GM12891 (cell line): Measurements from ENCODE around the gene SHB.

Source experiments
- PAX5 ChIP-seq: IDR thresholded peaks from 2 replicates; pipeline ENCODE4 v1.6.1; 2011; ENCODE audit warnings: low read length, moderate library complexity, mild to moderate bottlenecking; ENCODE audit not compliant: insufficient read depth, severe bottlenecking
- POLR2A ChIP-seq: IDR thresholded peaks from 2 replicates; pipeline ENCODE4 v1.6.1; 2011; ENCODE audit warnings: low read depth, low read length, control low read depth
- POLR2AphosphoS5 ChIP-seq: IDR thresholded peaks from 2 replicates; pipeline ENCODE4 v1.6.1; 2011; ENCODE audit warnings: low read depth, low read length, control low read depth
- POU2F2 ChIP-seq: IDR thresholded peaks from 2 replicates; pipeline ENCODE4 v1.6.1; 2011; ENCODE audit warnings: low read depth, mild to moderate bottlenecking, control low read depth, low read length, moderate library complexity
- TAF1 ChIP-seq: IDR thresholded peaks from 2 replicates; pipeline ENCODE4 v1.6.1; 2011; ENCODE audit warnings: low read depth, low read length, control low read depth

GRCh38 chr9:37969130-37969529, 99.9 kb downstream of the SHB start:
- TF ChIP-seq POLR2A = no peak
- no peak for TF ChIP-seq TAF1
- TF ChIP-seq POLR2AphosphoS5 = no peak
- TF ChIP-seq POU2F2 = no peak
- no peak for TF ChIP-seq PAX5
